ENCODE results near the gene AMZ2. TPM values are rescaled to one million over a fixed set of nuclear protein-coding genes. Genes with fewer than 3 reads are reported as not detected.

Gene AMZ2
- 54.6 to 79.0 TPM (median 73.6 TPM) in 3 replicates for total RNA-seq (2021)
- percentile 80 among the genes with signal in this experiment for Bru-seq, nascent RNA
- long read RNA-seq, experiment 1, transcript AMZ2-203 (8 exons, 1,378 nt) = minor isoform, 59 of 313 reads
- long read RNA-seq, experiment 1, transcript AMZ2-210 (8 exons, 1,339 nt) = minor isoform, 11 of 313 reads
- long read RNA-seq, experiment 1, transcript AMZ2-202 (7 exons, 2,402 nt) = major isoform, 126 of 313 reads
- long read RNA-seq, experiment 1, partial matches to known transcripts = 22 of 313 reads
- long read RNA-seq, experiment 1, other reads (novel, unspliced or antisense) = 91 of 313 reads
- long read RNA-seq, experiment 2, transcript AMZ2-202 (7 exons, 2,402 nt) = major isoform, 48 of 81 reads
- long read RNA-seq, experiment 2, partial matches to known transcripts = 9 of 81 reads
- long read RNA-seq, experiment 2, other reads (novel, unspliced or antisense) = 14 of 81 reads
- long read RNA-seq, experiment 3, transcript AMZ2-202 (7 exons, 2,402 nt) = major isoform, 60 of 165 reads
- long read RNA-seq, experiment 3, transcript AMZ2-210 (8 exons, 1,339 nt) = minor isoform, 5 of 165 reads
- long read RNA-seq, experiment 3, transcript AMZ2-203 (8 exons, 1,378 nt) = minor isoform, 42 of 165 reads
- long read RNA-seq, experiment 3, partial matches to known transcripts = 2 of 165 reads
- long read RNA-seq, experiment 3, other reads (novel, unspliced or antisense) = 55 of 165 reads

GRCh38 chr17:68247445-68248198 lies at the start of gene AMZ2:
AMZ2 (plus strand) TSS chr17:68248043; CDS start chr17:68250188, 2,145 bp downstream.
- Mint-ChIP-seq H3K4me1 (peaks cover 14% of the 10 kb centered on the region), H3K27me3 (ENCODE audit: low read depth) (no peaks in the 10 kb centered on the region), H3K4me3 (peak within 1 kb of the TSS; percentile 80), H3K36me3 (peaks cover 8% of the 10 kb centered on the region), H3K9me3 (no peaks in the 10 kb centered on the region), H3K27ac (peak within 1 kb of the TSS; percentile 72; the same call in 1 of the 2 replicates)
- ATAC-seq (peak; percentile 97), DNase-seq (ENCODE audit: low spot score) (peak; percentile 91)
- POLR2A ChIA-PET = interaction anchor here (0.6 to 1.5 kb wide), 4 partner anchors 13 to 212 kb away, joined by 3 to 4 read pairs (median 3); partner anchors contain the start of genes KPNA2 and WIPI1
- CTCF ChIA-PET = interaction anchor here (0.6 to 2.6 kb wide), 11 partner anchors 15 to 210 kb away, joined by 3 to 13 read pairs (median 4); partner anchors contain the start of gene WIPI1
- TF ChIP-seq NFE2L1 (CRISPR knock-in tag; IDR thresholded peaks at IDR 0.05) (peak; percentile 76), USF1 (CRISPR knock-in tag; IDR thresholded peaks at IDR 0.05) (no peak), SP1 (CRISPR knock-in tag; conservative IDR thresholded peaks at IDR 0.05) (peak; percentile 100), AR (CRISPR knock-in tag; IDR thresholded peaks at IDR 0.05) (no peak), ZNF232 (CRISPR knock-in tag; IDR thresholded peaks at IDR 0.05) (0 out of 2 replicates have a peak, but pooled peaks have one; percentile 40), ZBTB43 (CRISPR knock-in tag; IDR thresholded peaks at IDR 0.05) (no peak), TCF7 (CRISPR knock-in tag; IDR thresholded peaks at IDR 0.05; ENCODE audit: low read depth) (no peak), SMAD4 (CRISPR knock-in tag; IDR thresholded peaks at IDR 0.05) (no peak), USF2 (CRISPR knock-in tag; IDR thresholded peaks at IDR 0.05) (peak; percentile 71), ETV6 (CRISPR knock-in tag; IDR thresholded peaks at IDR 0.05) (peak; percentile 63; the same call in 1 of the 2 replicates), FOXK1 (CRISPR knock-in tag; IDR thresholded peaks at IDR 0.05) (peak; percentile 81; the same call in 1 of the 2 replicates), FOXP4 (CRISPR knock-in tag; IDR thresholded peaks at IDR 0.05) (peak; percentile 12), NFYB (CRISPR knock-in tag; conservative IDR thresholded peaks at IDR 0.05; ENCODE audit: low read depth) (0 out of 2 replicates have a peak, but pooled peaks have one; percentile 14), E2F1 (CRISPR knock-in tag; IDR thresholded peaks at IDR 0.05) (no peak), HMGXB4 (CRISPR knock-in tag; IDR thresholded peaks at IDR 0.05) (peak; percentile 90), SMAD3 (CRISPR knock-in tag; IDR thresholded peaks at IDR 0.05; ENCODE audit: borderline replicate concordance) (0 out of 2 replicates have a peak, but pooled peaks have one; percentile 52), ZNF671 (CRISPR knock-in tag; IDR thresholded peaks at IDR 0.05) (no peak), ZNF317 (CRISPR knock-in tag; IDR thresholded peaks at IDR 0.05; ENCODE audit: borderline replicate concordance, low read depth) (no peak), ATF1 (CRISPR knock-in tag; IDR thresholded peaks at IDR 0.05) (0 out of 2 replicates have a peak, but pooled peaks have one; percentile 37), TEAD1 (CRISPR knock-in tag; IDR thresholded peaks at IDR 0.05) (peak; percentile 22), RELA (CRISPR knock-in tag; IDR thresholded peaks at IDR 0.05; ENCODE audit: borderline replicate concordance) (no peak), MAX (CRISPR knock-in tag; IDR thresholded peaks at IDR 0.05) (peak; percentile 79; the same call in 1 of the 2 replicates), CBFB (CRISPR knock-in tag; IDR thresholded peaks at IDR 0.05; ENCODE audit: low read depth) (no peak)

Data from WTC11 (cell line).